ENCODE data around the gene PCDH9.
"Not testable (repeated sequence)": the region's sequence is repeated elsewhere in the genome, so short reads cannot be mapped to it uniquely, and the experiment has no call there.

Gene PCDH9

DNA sequence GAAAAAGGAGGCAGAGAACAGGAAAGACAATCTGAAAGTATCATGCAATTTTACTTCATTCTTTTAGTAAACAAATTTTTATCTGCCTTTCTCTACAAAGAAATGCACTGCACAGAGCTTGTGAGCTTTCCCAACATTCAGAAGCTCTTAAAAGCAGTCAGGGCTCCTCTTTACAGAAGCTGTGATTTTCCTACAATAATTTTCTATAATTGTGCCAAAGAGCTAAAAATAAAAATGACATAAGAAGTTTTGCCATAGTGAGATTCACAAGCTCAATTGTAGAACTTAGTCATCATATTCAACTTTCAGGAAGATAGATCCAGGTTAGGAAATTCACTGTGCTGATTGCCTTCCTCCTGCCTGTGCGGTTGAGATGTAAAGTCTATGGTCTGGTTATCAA, 341.4 kb downstream of the PCDH9 start:
- DNase-seq: no peak

DNA sequence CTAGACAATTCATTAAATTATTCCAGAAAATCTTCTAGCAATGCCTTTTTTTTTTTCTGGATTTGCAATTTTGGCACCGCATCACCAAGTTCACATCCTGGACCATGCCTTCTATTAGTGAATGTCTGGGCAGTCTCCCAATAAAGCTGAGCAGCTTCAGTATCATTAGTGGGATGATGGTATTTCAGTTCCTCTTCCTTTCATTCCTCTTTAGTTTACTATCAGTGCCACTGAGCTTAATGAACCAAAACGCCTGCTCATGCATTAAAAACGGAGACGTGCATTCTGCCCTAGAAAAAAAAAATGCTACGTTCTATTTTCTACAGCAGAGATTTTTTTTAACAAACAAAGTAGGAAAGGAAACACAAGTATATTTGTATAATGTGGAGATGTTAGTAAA, 343.0 kb downstream of the PCDH9 start:
- DNase-seq: no peak

DNA sequence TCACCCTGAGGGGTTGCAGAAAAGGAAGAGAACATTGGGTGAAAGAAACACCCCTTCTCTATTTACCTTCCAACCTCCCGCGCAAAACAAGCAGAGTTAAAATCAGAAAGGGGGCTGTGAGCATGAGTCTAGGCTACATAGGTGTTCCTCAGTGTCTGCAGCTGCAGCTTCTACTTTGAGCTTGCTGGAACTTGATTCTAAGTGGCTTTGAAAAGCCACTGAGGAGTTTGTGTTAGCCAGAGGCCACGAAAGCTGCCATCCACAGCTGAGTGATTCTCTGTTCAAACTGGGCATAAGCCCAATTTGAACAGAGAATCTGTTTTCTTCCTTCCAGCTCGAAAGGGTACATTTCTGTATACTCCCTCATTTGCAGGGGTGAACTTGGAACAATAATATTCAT, 343.9 kb downstream of the PCDH9 start:
- no peak for DNase-seq

DNA sequence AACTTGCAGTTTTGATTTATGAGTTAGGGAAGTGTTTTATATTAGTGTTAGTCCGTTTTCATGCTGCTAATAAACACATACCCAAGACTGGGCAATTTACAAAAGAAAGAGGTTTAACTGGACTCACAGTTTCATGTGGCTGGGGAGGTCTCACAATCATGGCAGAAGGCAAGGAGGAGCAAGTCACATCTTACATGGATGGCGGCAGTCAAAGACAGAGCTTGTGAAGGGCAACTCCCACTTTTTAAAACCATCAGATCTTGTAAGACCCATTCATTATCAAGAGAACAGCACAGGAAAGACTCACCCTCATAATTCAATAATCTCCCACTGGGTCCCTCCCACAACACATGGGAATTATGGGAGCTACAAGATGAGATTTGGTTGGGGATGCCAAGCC, 349.0 kb downstream of the PCDH9 start:
- DNase-seq: not testable (repeated sequence)

DNA sequence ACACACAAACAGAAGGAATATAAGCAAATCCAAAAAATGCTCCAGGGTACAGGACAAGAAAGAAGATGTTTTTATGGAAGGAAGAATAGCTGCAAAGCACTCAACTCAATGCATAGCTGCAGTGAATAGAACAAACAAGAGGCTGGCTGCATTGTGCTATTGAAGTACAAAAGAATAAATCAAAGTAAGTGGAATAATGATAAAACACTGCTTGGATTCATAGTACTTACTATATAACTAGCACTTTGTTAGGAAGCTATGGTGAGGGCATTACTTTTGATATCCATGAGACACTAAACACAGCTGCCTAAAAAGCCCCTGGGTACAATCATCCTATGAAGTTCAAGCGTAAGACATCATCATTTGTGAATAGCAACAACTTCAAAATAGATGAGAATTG, 350.1 kb downstream of the PCDH9 start:
- DNase-seq: no peak

DNA sequence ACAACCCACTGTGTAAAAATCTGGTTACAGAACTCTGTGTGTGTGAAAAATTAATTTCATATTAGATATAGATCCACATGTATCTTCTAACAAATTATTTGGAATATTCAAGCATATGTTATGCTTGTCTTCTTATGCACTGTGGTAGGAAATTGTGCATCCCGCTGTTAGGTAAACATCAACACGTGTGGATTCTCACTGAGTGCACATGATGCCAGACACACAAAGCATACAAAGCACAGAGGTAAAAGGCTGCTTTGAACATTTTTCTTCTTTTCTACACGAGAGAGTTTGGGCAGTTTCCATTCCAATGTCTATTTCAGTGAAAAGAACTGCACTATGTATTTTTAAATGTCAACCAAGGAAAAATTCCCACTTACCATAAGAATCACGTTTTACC, 354.9 kb downstream of the PCDH9 start:
- DNase-seq: no peak

DNA sequence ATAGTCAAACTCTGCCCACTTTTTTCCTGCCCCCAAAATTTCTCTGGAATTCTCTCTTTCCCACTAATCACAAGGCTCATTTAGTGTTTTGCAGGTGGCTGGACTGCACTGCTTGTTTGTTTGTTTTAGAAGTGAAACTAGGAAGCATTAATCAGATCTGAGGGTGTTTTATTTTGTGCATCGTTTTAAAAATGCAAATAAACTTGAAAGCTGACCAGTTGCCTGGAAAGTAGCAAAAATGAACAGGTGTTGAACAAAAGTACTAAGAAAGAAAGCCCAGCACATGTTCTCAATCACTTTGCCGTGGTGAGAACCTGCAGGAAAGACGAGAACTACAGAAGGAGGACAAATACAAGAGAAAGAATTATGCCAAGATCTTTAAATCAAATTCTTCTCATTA, 365.5 kb downstream of the PCDH9 start:
- DNase-seq: no peak

DNA sequence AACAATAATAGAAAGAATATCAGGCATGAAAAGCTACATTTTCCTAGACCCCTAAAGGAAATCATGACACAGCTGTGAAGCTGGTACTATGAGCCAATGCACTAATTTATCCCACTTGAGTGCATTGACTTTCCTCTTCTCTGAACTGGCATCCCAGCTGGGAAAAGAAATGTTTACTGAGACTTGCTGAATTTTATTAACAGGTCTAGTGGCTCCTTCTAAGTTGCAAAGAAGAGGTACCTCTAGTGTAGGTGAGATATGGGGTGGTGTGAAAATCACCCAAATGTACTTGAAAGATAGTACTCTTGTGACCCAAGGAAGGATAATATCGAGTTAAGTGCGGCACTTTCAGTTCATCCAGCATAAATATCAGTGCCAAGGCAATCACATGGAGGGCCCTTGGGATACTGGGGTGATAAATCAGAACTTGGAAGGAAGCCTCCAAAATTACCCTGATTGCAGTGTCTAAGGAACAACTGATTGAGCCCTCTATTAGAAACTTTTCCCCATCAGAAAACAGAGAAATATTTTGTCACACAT, 369.2 kb downstream of the PCDH9 start:
- DNase-seq: no peak

DNA sequence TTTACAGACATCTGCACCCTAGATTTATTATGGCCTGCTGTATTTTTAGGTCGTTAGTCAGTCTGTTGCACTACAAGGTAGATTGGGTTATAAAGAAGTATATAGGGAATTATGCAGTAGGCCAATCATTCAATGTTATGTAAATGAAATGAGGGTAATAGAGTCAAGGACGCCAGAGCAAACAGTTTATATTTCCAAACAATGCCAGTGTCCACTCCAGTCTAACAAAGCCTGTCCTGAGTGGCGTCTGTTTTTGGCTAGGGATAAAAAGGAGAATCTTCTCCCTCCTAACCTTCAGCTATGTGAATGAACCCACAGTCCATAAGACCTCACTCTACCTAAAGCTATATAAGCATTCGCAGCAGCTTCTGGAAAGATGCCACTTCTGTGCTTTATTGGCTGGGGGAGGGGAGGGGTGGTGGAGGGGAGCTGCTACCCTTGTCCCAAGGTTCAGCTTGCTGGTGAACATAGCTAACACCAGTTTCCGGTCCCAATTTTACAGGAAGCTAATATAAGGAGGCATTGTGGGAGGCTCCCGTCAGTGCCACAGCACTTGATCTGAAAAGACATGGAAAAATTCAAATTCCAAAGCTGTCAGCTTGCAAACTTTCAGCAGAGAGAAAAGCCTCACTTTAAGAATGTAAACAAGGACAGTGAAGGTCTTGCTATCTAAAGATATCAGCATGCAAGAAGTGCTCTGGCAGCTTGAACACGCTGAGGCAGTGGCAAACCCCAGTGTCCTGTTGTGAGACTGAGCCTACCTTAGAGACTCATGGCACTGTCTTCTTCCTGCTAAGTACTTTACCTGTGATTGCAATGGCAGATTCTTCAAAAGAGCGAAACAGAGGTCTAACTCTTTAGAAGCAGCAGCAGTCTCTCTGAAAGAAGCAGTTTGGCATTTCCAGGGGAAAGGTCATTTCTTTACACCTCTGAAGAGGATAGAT, 369.9 kb downstream of the PCDH9 start:
- DNase-seq: no peak

DNA sequence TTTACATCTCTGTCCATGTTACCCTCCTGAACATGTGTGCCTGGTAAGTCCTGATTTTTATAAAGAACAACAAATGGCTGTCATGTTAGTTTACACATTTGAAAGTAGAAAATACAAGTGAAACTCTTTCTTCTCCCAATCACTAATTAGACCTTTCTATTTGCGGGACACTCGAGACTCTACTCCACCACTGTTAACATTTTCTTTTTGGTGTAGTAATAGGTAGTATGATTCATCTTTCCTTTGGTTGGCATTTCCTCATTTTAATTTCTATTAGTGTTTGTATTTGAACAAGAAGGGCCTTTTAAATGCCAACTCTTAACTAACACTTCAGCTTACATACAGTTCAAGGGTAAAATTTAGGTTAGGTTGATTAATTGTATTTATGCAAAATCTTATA, 371.1 kb downstream of the PCDH9 start:
- no peak for DNase-seq

DNA sequence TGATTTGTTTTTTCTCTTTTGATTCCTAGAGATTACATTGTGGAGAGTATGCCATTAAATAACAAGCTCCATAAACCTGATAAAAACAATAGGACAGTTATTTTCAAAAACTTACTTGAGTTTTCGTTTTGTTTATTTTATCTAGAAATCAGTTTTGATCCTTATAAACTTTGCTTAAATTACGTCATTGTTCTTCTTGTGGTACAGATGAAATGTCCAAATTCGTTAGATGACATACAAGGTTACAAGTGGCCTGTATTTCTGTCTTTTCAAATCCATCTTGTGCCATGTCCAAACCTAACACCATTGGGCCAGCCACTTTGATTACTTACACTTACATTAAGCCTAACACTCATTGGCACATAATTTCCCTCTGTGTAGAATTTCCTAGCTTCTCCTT, 372.0 kb downstream of the PCDH9 start:
- DNase-seq: no peak

DNA sequence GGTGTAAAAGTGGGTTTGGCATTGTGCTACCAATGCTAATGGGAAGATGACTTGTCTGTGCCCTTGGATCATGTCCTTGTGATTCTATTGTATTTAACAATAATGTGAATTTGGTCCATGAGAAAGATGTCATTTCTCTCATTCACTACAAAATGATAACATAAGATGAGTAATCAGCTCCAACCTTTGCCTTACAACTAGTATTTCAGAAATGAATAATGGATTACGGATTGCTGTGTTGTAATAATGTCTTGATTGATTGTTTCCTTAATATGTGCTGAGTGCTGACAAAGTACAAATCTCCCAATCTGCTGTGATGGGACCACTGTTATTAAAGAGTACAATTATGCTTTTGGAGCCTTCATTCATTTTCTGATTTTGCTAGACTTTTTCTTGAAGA, 375.0 kb downstream of the PCDH9 start:
- DNase-seq: no peak

DNA sequence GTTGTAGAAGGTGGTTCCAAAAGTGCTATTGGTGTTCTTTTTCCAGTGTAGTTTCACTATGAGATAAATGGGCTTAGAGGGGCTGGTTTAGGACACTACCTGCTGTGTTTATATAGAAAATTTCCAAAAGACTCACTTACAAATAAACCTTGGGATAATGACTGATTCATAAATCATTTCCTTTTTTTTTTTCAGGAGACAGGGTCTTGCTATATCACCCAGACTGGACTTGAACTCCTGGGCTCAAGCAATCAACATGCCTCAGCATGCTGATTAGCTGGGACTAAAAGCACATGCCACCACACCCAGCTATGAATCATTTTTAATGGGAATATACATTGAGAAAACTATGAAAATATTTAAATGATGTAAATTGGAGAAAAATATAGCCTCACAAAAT, 376.6 kb downstream of the PCDH9 start:
- no peak for DNase-seq

DNA sequence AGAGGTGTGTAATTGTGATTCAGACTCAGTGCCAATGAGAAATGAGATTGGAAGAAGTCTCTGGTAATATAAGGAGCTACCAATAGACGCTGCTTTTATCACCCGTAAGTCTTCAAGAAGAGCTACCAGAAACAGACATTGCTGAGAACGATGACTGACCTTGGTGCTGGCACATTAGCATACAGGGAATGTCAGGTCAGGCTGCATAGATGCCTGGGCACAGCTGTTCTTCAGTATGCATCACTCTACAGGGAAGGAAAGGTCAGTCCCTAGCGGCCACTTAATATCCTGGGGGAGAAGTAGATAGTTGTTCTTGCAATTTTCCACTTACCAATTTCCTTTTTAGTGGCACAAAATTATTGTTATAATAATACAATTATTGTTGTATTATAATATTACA, 380.4 kb downstream of the PCDH9 start:
- no peak for DNase-seq

DNA sequence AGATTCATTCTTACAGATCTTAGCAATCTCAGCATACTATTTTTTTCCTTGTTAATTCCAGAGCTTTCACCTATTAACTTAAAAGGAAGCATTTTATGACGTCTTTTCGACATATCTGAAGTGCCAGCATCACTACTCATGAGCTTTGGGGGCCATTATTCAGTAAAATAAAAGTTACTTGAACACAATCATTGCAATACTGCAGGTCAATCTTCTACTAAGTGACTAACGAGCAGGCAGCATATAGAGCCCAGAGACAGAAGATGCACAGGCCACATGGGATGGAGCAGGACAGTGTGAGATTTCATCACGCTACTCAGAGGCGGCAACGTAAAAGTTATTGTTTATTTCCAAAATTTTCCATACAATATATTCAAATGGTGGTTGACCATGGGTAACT, 382.6 kb downstream of the PCDH9 start:
- no peak for DNase-seq

DNA sequence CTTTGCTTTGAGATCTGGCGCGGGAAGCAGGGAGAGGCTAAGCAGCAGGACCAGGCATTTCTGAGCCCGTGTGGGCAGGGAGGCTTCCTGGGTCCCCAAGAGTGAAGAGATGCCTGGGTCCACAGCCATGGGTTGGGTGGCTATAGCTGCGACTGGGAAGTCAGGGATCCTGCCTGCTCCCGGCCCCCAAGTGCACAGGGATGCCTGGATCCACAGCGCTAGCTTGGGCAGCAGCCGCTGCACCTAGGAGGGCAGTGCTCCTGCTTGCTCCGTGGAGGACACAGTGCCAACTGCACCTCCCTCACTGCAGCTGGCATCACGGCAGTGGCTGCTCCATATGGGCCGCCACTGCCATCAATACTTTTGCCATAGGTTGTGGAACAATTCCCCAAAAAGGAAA, 384.7 kb downstream of the PCDH9 start:
- no peak for DNase-seq

DNA sequence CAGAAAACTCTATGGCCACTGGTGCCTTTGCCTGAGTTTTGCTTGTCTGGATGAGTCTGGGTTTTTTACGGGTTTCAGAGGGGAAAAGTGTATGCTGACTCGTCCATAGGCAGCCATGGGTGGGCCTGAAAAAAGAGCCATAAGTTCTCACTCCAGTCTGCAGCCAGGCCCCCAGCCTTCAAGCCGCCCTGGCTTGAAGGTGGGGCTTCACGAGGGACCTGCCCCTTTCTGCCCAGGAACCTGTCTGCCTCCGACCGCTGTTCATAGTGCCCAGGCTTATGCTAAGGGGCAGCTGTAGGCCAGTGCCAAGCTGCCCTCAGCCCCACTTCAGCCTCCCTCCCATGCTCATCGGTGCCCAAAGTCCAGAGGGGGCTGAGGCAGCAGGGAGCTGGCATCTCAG, 385.2 kb downstream of the PCDH9 start:
- DNase-seq: no peak

DNA sequence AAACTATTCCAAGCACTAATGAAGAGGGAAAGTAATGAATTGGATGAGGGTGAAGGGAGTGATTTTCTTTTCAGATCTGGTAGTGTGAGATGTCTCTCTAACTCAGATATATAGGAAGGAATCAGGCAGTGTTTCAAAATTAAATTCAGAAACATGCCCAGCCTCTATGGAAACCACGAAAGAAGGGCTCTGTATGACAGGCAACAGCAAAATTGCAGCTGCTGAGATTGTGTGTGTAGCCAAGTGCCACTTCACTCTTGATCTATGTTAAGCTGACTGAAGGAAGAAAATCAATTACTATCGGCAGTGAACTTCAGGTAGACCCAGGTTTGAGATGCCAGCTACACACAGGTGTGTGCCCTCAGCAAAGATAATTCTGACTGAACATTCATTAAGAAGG, 387.4 kb downstream of the PCDH9 start:
- DNase-seq: no peak

DNA sequence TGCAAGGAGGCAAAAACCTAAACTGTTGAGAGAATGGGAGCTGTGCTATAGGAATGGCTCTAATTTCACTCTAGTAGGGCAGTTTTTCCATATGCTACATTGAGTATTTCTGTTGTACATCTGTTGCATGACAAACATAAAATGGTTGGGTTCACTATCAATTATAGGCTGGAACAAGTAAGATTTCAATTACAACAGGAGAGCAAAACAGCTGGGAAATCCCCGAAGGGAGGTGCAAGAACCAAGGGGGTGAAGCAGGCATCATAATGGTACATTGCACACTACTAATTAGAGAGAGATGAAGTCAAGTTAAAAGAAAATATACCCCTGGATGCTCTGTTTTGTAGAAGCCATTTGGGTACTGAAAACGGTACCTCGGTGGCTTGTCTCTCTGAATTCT, 389.5 kb downstream of the PCDH9 start:
- no peak for DNase-seq

DNA sequence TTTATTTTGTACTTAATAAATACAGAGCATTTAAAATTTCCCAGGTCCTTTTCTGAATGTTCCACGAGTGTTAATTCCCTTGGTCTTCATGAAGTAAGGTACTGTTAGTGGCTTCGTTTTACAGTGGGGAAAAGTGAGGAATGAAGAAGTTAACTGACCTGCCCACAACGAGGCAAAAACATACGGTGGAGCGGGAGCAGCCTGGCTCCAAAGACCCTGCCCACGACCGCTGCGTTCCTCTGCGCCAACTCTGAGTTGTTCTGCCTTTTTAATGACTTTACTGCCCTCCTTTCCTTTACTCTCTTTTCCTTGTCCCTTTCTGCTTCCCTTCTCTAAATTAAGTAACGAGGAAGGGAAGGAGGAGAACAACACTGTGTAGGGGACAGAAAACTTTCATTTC, 392.9 kb downstream of the PCDH9 start:
- no peak for DNase-seq

DNA sequence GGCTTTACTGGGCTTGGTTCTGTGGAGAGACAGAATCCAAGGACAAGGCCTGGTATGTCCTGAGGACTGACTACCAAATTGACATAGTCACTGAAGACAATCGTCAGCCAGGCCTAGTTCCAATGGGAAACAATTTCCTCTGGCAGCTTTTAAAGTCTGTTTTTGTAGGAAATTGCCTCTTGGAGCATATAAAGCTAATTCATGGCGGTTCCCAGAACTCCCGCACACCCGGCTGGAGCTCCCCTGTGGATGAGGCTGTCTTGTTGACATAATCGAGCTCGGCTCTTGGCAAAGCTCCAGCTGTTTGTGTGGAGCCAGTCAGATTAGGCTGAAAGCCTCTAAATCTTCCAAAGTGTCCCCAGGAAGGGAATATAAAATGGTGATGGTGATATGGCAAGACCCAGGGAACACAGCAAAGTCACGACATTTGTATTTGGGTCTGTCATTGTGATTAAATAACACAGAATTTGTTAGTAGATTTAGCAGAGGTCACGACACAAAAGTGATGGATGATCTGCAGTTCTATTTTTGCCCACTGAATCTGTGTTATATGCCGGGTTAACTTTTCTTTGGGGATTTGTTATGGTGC, 395.0 kb downstream of the PCDH9 start:
- DNase-seq: no peak

DNA sequence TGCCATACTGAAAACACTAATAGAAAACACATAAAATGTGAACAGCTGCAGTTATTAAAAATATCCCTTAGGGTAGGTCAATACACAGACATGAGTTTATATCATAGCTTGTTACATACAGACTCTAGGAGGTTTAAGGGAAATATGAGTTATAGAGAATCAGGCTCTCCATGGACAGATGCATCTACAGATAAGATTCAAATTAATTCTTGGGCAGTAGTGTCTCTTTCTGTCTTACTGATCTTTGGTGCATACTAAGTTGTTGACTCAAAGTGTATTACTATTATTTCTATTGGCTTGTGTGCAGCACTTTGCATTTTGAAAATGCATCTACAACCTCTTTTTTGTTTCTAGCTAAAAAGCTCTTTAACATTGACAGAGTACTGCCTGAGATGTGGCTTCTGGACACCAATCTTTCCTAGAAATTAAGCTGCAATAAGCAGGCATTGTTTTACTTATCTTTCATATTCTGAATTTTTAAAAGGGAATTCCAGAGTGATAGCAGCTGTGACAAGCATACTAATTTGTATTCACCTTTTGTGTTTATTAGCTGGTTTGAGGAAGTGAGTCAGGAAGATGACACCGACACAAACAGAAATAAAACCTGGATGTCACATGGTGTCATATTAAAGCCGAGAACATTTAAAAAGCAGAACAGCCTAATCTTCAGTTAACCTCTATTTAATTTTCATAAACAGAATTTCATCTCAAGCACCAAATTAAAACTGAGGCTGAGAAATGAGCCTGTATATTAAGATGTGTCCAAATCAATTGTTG, 399.0 kb downstream of the PCDH9 start:
- DNase-seq: no peak

DNA sequence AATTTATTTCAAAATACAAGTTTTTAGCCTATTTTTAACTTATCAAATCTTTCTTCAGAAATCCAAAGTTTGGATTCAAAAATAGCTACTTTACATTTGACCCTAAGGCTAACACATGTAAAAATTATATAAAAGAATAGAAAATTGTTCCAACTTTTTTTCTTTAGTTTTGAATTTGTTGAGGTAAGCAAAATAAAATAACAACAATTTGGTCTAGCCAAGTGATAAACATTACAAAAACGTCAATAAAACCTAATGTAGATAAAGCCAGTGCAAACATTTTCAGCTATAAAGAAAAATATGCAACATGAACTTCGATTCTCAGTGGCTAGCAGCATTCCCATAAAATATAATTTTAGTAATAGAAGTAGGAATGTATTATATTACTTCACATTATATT, 400.3 kb downstream of the PCDH9 start:
- DNase-seq: no peak

DNA sequence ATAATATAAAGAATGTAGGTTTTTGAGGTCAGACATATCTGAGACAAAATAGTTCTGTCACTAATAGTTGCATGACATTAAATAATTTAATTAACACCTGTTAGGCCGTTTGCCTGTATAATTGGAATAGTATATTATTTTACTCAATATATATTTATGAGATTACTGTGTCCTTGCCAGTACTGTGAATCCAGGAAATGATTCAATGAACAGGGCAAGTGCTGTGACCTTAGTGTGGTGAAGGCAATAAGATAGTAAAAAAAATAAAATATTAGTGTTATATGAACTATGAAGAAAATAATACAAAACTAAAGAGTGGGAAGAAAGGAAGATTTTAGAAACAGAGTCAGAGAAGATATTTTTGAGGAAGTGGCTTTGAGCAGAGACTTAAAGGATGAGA, 403.7 kb downstream of the PCDH9 start:
- DNase-seq: no peak

Measured in stimulated activated CD4-positive, alpha-beta T cell treated with anti-CD3 and anti-CD28 coated beads, Interleukin-1b, Interleukin-23, amount 100 ng/mL, for 48 hours (primary cell).